ENCODE measurements around the gene EN2. TPM values are rescaled to one million over a fixed set of nuclear protein-coding genes. Genes with fewer than 3 reads are reported as not detected.

Gene EN2
- polyA plus RNA-seq, 2 of the 4 experiments (the other 2 are of a cell fraction) = 0.53 to 0.54 TPM

DNA sequence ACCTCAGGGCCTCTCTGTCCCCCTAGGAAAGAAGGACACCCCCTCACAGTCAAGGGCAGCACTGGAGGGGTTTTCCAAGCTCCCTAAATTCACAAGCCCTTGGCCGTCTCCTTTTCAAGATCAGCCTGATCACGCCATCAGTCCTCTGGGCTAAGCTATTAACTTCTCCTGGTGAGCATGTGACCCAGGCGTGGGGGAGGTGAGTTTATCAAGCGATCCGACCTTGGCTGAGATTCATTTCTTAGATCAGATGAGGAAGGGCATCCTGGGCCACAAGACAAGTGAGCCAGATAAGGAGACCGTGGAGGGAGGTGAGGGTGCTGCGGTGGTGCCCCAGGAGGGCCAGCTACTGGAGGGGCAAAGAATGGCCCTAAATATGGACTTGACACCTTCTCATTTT is 19.2 kb upstream of the EN2 start:
- WGBS (ENCODE audit: missing lambda C conversion rate) = 34% methylated on average over 7 of the region's 7 CpGs
- ChIA-PET CTCF (no interaction called here), POLR2A (no interaction called here)
- Histone ChIP-seq H3K4me2 (no peak overlapping the region), H3K27ac (no peak overlapping the region), H3K4me1 (no peaks in the 10 kb centered on the region), H3K4me3 (no peak overlapping the region), H3K9me3 (no peaks in the 10 kb centered on the region)
- no peak for FAIRE-seq
- peak in 1 of 2 experiments; percentile 11; a peak in 1 of 6 replicates for ATAC-seq
- TF ChIP-seq SMC3 (IDR thresholded peaks at IDR 0.05) = no peak
- TF ChIP-seq, protein P1, sequence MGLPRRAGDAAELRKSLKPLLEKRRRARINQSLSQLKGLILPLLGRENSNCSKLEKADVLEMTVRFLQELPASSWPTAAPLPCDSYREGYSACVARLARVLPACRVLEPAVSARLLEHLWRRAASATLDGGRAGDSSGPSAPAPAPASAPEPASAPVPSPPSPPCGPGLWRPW (IDR thresholded peaks at IDR 0.05) = no peak
- no peak for TF ChIP-seq HOXA7 (CRISPR knock-in tag; IDR thresholded peaks at IDR 0.05)
- no peak for DNase-seq (ENCODE audit: low read depth in 1 of 2, low spot score in 1 of 2)

GRCh38 chr7:155439311-155440017 is 18.5 kb upstream of the EN2 start:
- CTCF ChIA-PET = no interaction called here
- FAIRE-seq (no peak), DNase-seq (ENCODE audit: low read depth in 1 of 2, low spot score in 1 of 2) (no peak), ATAC-seq (peak in 1 of 2 experiments; percentile 15; a peak in 2 of 6 replicates)
- WGBS (ENCODE audit: missing lambda C conversion rate) = 30% methylated on average over 19 of the region's 20 CpGs
- Histone ChIP-seq H3K9me3 (no peaks in the 10 kb centered on the region), H3K27ac (no peak overlapping the region), H3K4me2 (no peak overlapping the region), H3K4me3 (no peak overlapping the region), H3K4me1 (no peaks in the 10 kb centered on the region)
- POLR2A ChIA-PET = no interaction called here
- TF ChIP-seq CBX8 (IDR thresholded peaks at IDR 0.05) (0 out of 2 replicates have a peak, but pooled peaks have one; percentile 49), PBX3 (IDR thresholded peaks at IDR 0.05) (no peak)

- CTCF ChIA-PET = no interaction called here
- FAIRE-seq (no peak), ATAC-seq (peak in 1 of 2 experiments; percentile 13; a peak in 1 of 6 replicates), DNase-seq (ENCODE audit: low read depth in 1 of 2, low spot score in 1 of 2) (no peak)
- TF ChIP-seq CHD2 (IDR thresholded peaks at IDR 0.05; ENCODE audit: low read length, partially characterized antibody) = no peak
- TF ChIP-seq POLR2A (IDR thresholded peaks at IDR 0.05; ENCODE audit: low read length) = no peak
- TF ChIP-seq ELK1 (IDR thresholded peaks at IDR 0.05; ENCODE audit: low read depth, low read length) = no peak
- Histone ChIP-seq H3K27ac (no peak overlapping the region), H3K4me3 (no peak overlapping the region), H3K4me1 (no peaks in the 10 kb centered on the region), H3K9me3 (no peaks in the 10 kb centered on the region), H3K4me2 (no peak overlapping the region)
- WGBS (ENCODE audit: missing lambda C conversion rate) = 23% methylated on average over 8 of the region's 8 CpGs
- POLR2A ChIA-PET = no interaction called here
Observed at GRCh38 chr7:155440018-155440410, 17.9 kb upstream of the EN2 start.

DNA sequence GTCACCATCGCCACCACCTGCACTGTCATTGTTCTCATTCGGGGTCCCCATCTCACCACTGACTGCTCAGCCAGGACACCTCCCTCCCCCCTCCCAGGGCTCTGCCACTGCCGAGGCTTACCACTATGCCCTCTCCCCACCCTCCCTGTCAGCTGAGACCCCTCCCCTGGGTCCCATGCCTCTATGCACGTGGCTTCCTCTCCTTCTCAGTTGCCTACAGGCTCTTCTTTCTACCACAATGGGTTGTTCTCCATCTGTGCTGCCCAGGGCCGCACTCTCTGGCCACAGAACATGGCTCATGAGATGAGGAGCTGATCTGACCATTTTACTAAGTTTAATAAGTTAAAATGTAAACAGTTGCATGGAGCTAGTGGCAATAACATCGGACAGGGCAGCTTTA is 16.1 kb upstream of the EN2 start:
- no peaks in the 10 kb centered on the region for H3K4me1 ChIP-seq
- DNase-seq (ENCODE audit: low read depth in 1 of 2, low spot score in 1 of 2) (no peak), FAIRE-seq (no peak), ATAC-seq (no peak)
- ChIA-PET CTCF (interaction anchor here (0.7 kb wide), 1 partner anchor 15 kb away, joined by 3 read pairs; no protein-coding TSS in a partner anchor), POLR2A (no interaction called here)
- H3K4me3 ChIP-seq = no peak overlapping the region
- no peak for TF ChIP-seq RFX5 (IDR thresholded peaks at IDR 0.05)
- no peak for TF ChIP-seq RAD21 (conservative IDR thresholded peaks at IDR 0.05 in 1 of 2, IDR thresholded peaks at IDR 0.05 in 1 of 2)
- TF ChIP-seq ZFP36 (IDR thresholded peaks at IDR 0.05; ENCODE audit: borderline replicate concordance, partially characterized antibody) = no peak
- TF ChIP-seq, protein P2, sequence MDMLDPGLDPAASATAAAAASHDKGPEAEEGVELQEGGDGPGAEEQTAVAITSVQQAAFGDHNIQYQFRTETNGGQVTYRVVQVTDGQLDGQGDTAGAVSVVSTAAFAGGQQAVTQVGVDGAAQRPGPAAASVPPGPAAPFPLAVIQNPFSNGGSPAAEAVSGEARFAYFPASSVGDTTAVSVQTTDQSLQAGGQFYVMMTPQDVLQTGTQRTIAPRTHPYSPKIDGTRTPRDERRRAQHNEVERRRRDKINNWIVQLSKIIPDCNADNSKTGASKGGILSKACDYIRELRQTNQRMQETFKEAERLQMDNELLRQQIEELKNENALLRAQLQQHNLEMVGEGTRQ (IDR thresholded peaks at IDR 0.05) = no peak
- no peak for TF ChIP-seq KDM1A (IDR thresholded peaks at IDR 0.05; ENCODE audit: low read depth)
- no peak for TF ChIP-seq PHF8 (IDR thresholded peaks at IDR 0.05; ENCODE audit: borderline replicate concordance, low read depth)
- no peak for TF ChIP-seq POLR2A (IDR thresholded peaks at IDR 0.05; ENCODE audit: low read length)
- TF ChIP-seq FOXS1 (CRISPR knock-in tag; IDR thresholded peaks at IDR 0.05) = no peak
- no peak for TF ChIP-seq HEYL (CRISPR knock-in tag; IDR thresholded peaks at IDR 0.05)
- TF ChIP-seq NPAS2 (CRISPR knock-in tag; IDR thresholded peaks at IDR 0.05; ENCODE audit: borderline replicate concordance) = no peak
- TF ChIP-seq BHLHE40 (IDR thresholded peaks at IDR 0.05; ENCODE audit: low read depth, low read length) = no peak
- no peak for TF ChIP-seq MAZ (IDR thresholded peaks at IDR 0.05; ENCODE audit: borderline replicate concordance, low read depth, low read length)
- no peak for TF ChIP-seq ELK1 (IDR thresholded peaks at IDR 0.05; ENCODE audit: low read depth, low read length)
- TF ChIP-seq GATA3 (IDR thresholded peaks at IDR 0.05; ENCODE audit: borderline replicate concordance) = no peak
- no peak for TF ChIP-seq NR3C1 (IDR thresholded peaks at IDR 0.05)
- TF ChIP-seq HOXB5 (CRISPR knock-in tag; IDR thresholded peaks at IDR 0.05) = no peak
- 42% methylated on average over 4 of the region's 6 CpGs for WGBS (ENCODE audit: missing lambda C conversion rate)
- no peaks in the 10 kb centered on the region for H3K9me3 ChIP-seq
- H3K27ac ChIP-seq = no peak overlapping the region
- H3K4me2 ChIP-seq = no peak overlapping the region
